GM23338 (cell line): Measurements from ENCODE around the gene PALM. TPM values are rescaled to one million over a fixed set of nuclear protein-coding genes. Genes with fewer than 3 reads are reported as not detected.

Source experiments
- ATAC-seq: fragments of 200-7000 bp; cut with Tn5 transposase; 3 replicates; pipeline ENCODE4 v1.9.1; 2020
- DNase-seq: peaks from one replicate; pipeline ENCODE4 v3.0.0-alpha.2; 2015; ENCODE audit warnings: low spot score
- H2AFZ ChIP-seq: fragments of 200-600 bp; sonication (generic); 2 replicates; pipeline ENCODE4 v1.8.0; 2016; ENCODE audit warnings: antibody characterized with exemption, mild to moderate bottlenecking, moderate library complexity
- H3F3A ChIP-seq: fragments of 200-600 bp; sonication (generic); replicated peaks from 2 replicates; pipeline ENCODE4 v1.8.0; 2017; ENCODE audit warnings: antibody characterized with exemption, mixed run types, low read depth
- H3K27ac ChIP-seq: fragments of 200-600 bp; sonication (generic); 2 replicates; pipeline ENCODE4 v1.6.1; 2016; ENCODE audit warnings: low read depth
- H3K27me3 ChIP-seq: fragments of 200-600 bp; sonication (generic); 2 replicates; pipeline ENCODE4 v1.8.0; 2016; ENCODE audit warnings: mild to moderate bottlenecking, mixed run types, moderate library complexity; ENCODE audit not compliant: insufficient read depth
- H3K36me3 ChIP-seq: fragments of 200-600 bp; sonication (generic); 2 replicates; pipeline ENCODE4 v1.8.0; 2016; ENCODE audit warnings: mild to moderate bottlenecking; ENCODE audit not compliant: insufficient read depth
- H3K4me1 ChIP-seq: fragments of 200-600 bp; sonication (generic); 2 replicates; pipeline ENCODE4 v1.8.0; 2016; ENCODE audit warnings: mild to moderate bottlenecking, moderate library complexity; ENCODE audit not compliant: insufficient read depth
- H3K4me2 ChIP-seq: fragments of 200-600 bp; sonication (generic); 2 replicates; pipeline ENCODE4 v1.7.1; 2017; ENCODE audit warnings: mixed run types
- H3K4me3 ChIP-seq: fragments of 200-600 bp; sonication (generic); 2 replicates; pipeline ENCODE4 v1.6.1; 2016; ENCODE audit warnings: mixed run types
- H3K79me2 ChIP-seq: fragments of 200-600 bp; sonication (generic); replicated peaks from 2 replicates; pipeline ENCODE4 v1.8.0; 2017; ENCODE audit warnings: mild to moderate bottlenecking; ENCODE audit not compliant: insufficient read depth
- H3K9me2 ChIP-seq: fragments of 200-600 bp; sonication (generic); 2 replicates; pipeline ENCODE4 v1.8.0; 2017; ENCODE audit not compliant: insufficient read depth
- H4K20me1 ChIP-seq: fragments of 200-600 bp; sonication (generic); replicated peaks from 2 replicates; pipeline ENCODE4 v1.8.0; 2017; ENCODE audit warnings: mild to moderate bottlenecking; ENCODE audit not compliant: insufficient read depth
- H3K27ac Mint-ChIP-seq: 2 replicates; pipeline ENCODE4 v1.8.0; 2020; ENCODE audit warnings: inconsistent platforms, mild to moderate bottlenecking, moderate library complexity, mixed read lengths
- H3K27me3 Mint-ChIP-seq: 3 replicates; pipeline ENCODE4 v1.8.0; 2022; ENCODE audit warnings: low read depth, mild to moderate bottlenecking, moderate library complexity, mixed read lengths, inconsistent platforms; ENCODE audit not compliant: insufficient read depth, poor library complexity
- H3K36me3 Mint-ChIP-seq: 3 replicates; pipeline ENCODE4 v1.8.0; 2021; ENCODE audit warnings: low read depth, mild to moderate bottlenecking, inconsistent platforms, moderate library complexity, mixed read lengths
- H3K4me1 Mint-ChIP-seq: 3 replicates; pipeline ENCODE4 v1.8.0; 2020; ENCODE audit warnings: mild to moderate bottlenecking, inconsistent platforms, mixed read lengths
- H3K4me3 Mint-ChIP-seq: 3 replicates; pipeline ENCODE4 v1.8.0; 2021; ENCODE audit warnings: moderate library complexity, mild to moderate bottlenecking, inconsistent platforms, mixed read lengths
- H3K9me3 Mint-ChIP-seq: 3 replicates; pipeline ENCODE4 v1.8.0; 2020; ENCODE audit warnings: moderate library complexity, mild to moderate bottlenecking, inconsistent platforms, mixed read lengths
- CTCF ChIP-seq, 2 experiments: fragments of 200-600 bp in 1 of 2; sonication (generic) in 1 of 2; conservative IDR thresholded peaks; 2 replicates each; pipeline versions ENCODE4 v1.5.1 to v1.6.1; 2016 to 2017; ENCODE audit warnings: antibody characterized with exemption in 2 of 2, low read depth in 2 of 2, mild to moderate bottlenecking in 2 of 2, moderate library complexity in 1 of 2
- EZH2 ChIP-seq: fragments of 200-600 bp; sonication (generic); IDR thresholded peaks from one replicate; pipeline ENCODE4 v1.8.0; 2017; ENCODE audit warnings: antibody characterized with exemption, mild to moderate bottlenecking, low read depth; ENCODE audit not compliant: unreplicated experiment
- NANOG ChIP-seq: IDR thresholded peaks from 2 replicates; pipeline ENCODE4 v1.6.1; 2016; ENCODE audit warnings: antibody characterized with exemption, borderline replicate concordance
- REST ChIP-seq: IDR thresholded peaks from one replicate; pipeline ENCODE4 v1.6.1; 2018; ENCODE audit warnings: antibody characterized with exemption; ENCODE audit not compliant: unreplicated experiment
- polyA plus RNA-seq: library from polyadenylated mRNA; unstranded; fragments of >200 nt; fragmentation: Nextera tagmentation; extraction: Ambion mirVana; gene quantifications from 2 replicates; pipeline ENCODE4 v1.2.1, GENCODE V29; 2016
- total RNA-seq: library from RNA; depleted of rRNA; stranded (reverse); fragments of >200 nt; shearing (Covaris generic); gene quantifications from 2 replicates; pipeline ENCODE4 v1.2.3, GENCODE V29; 2014
- TF ChIP-seq, protein P1 (sequence below): IDR thresholded peaks from 2 replicates; pipeline ENCODE4 v1.6.1; 2016; ENCODE audit warnings: antibody characterized with exemption

The PALM gene
- total and polyA plus RNA-seq, 2 experiments from 2014 or later = 3.8 to 26.1 TPM

GRCh38 chr19:756236-756635 lies 47.5 kb downstream of the PALM start:
- no peak overlapping the region for H2AFZ ChIP-seq
- H4K20me1 ChIP-seq = no peaks in the 10 kb centered on the region
- no peak for TF ChIP-seq CTCF (conservative IDR thresholded peaks at IDR 0.05; ENCODE audit: low read depth in 2 of 2)
- peaks cover 6% of the 10 kb centered on the region for H3K27me3 Mint-ChIP-seq
- H3K4me2 ChIP-seq = no peak overlapping the region
- H3K4me1 Mint-ChIP-seq = no peaks in the 10 kb centered on the region; the same call in 2 of the 3 replicates
- H3K36me3 Mint-ChIP-seq = peaks cover 4% of the 10 kb centered on the region; the same call in 2 of the 3 replicates
- no peaks in the 10 kb centered on the region for H3K36me3 ChIP-seq
- no peak overlapping the region for H3K4me3 ChIP-seq
- H3K27me3 ChIP-seq = no peaks in the 10 kb centered on the region
- H3K27ac ChIP-seq = no peak overlapping the region
- no peak overlapping the region for H3K27ac Mint-ChIP-seq
- H3K79me2 ChIP-seq = no peaks in the 10 kb centered on the region
- H3K4me1 ChIP-seq = no peaks in the 10 kb centered on the region
- 0 out of 2 replicates have a peak, but pooled peaks cover 7% of the 10 kb centered on the region for H3F3A ChIP-seq
- H3K9me2 ChIP-seq = no peaks in the 10 kb centered on the region
- DNase-seq (peak; percentile 54), ATAC-seq (peak; percentile 38)
- H3K4me3 Mint-ChIP-seq = no peak overlapping the region
- peaks cover 28% of the 10 kb centered on the region for H3K9me3 Mint-ChIP-seq

GRCh38 chr19:756821-757688 lies 48.3 kb downstream of the PALM start:
- no peak overlapping the region for H3K4me3 Mint-ChIP-seq
- TF ChIP-seq, protein P1, sequence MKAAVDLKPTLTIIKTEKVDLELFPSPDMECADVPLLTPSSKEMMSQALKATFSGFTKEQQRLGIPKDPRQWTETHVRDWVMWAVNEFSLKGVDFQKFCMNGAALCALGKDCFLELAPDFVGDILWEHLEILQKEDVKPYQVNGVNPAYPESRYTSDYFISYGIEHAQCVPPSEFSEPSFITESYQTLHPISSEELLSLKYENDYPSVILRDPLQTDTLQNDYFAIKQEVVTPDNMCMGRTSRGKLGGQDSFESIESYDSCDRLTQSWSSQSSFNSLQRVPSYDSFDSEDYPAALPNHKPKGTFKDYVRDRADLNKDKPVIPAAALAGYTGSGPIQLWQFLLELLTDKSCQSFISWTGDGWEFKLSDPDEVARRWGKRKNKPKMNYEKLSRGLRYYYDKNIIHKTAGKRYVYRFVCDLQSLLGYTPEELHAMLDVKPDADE = no peak
- TF ChIP-seq CTCF (conservative IDR thresholded peaks at IDR 0.05; ENCODE audit: low read depth in 2 of 2) (no peak), REST (no peak), EZH2 (no peak), NANOG (no peak)

More at GRCh38 chr19:756821-757688, 48.3 kb downstream of the PALM start:
- H3K36me3 ChIP-seq = no peaks in the 10 kb centered on the region
- no peaks in the 10 kb centered on the region for H4K20me1 ChIP-seq
- H3K4me1 Mint-ChIP-seq = no peaks in the 10 kb centered on the region; the same call in 2 of the 3 replicates
- H3K27ac ChIP-seq = no peak overlapping the region
- no peak overlapping the region for H3K27ac Mint-ChIP-seq
- 0 out of 2 replicates have a peak, but pooled peaks cover 7% of the 10 kb centered on the region for H3F3A ChIP-seq
- H2AFZ ChIP-seq = no peak overlapping the region
- no peaks in the 10 kb centered on the region for H3K9me2 ChIP-seq
- no peaks in the 10 kb centered on the region for H3K79me2 ChIP-seq
- no peaks in the 10 kb centered on the region for H3K4me1 ChIP-seq
- H3K36me3 Mint-ChIP-seq = peaks cover 4% of the 10 kb centered on the region; the same call in 2 of the 3 replicates
- no peak for ATAC-seq
- H3K27me3 ChIP-seq = no peaks in the 10 kb centered on the region
- no peak for DNase-seq
- H3K9me3 Mint-ChIP-seq = peaks cover 32% of the 10 kb centered on the region
- peaks cover 8% of the 10 kb centered on the region for H3K27me3 Mint-ChIP-seq
- no peak overlapping the region for H3K4me3 ChIP-seq
- no peak overlapping the region for H3K4me2 ChIP-seq
